Vagina (tissue), 2 donors: ENCODE measurements around the gene PLEKHM1.

ENCODE experiments used
- CTCF ChIP-seq, 3 experiments: fragments of 450-650 bp in 2 of 3; fragments of 200-600 bp in 1 of 3; sonication (generic) in 1 of 3; IDR thresholded peaks; one replicate each; pipeline ENCODE4 v1.5.1; 2017 to 2019; ENCODE audit warnings: antibody characterized with exemption in 3 of 3, mild to moderate bottlenecking in 2 of 3, moderate library complexity in 2 of 3
- POLR2A ChIP-seq, 2 donors: fragments of 450-650 bp; IDR thresholded peaks; one replicate each; pipeline ENCODE4 v1.6.1; 2017; ENCODE audit warnings: antibody characterized with exemption in 2 of 2, mild to moderate bottlenecking in 2 of 2, moderate library complexity in 2 of 2
- POLR2AphosphoS5 ChIP-seq, 2 donors: sonication (generic); formaldehyde crosslinking; IDR thresholded peaks; one replicate each; pipeline ENCODE4 v1.9.0; 2017; ENCODE audit warnings: antibody characterized with exemption in 2 of 2, mild to moderate bottlenecking in 2 of 2, low read depth in 1 of 2; ENCODE audit not compliant: insufficient read depth in 1 of 2

GRCh38 chr17:45409659-45410076 lies 80.9 kb downstream of the PLEKHM1 start:
- TF ChIP-seq POLR2A (IDR thresholded peaks at IDR 0.05) (no peak), CTCF (IDR thresholded peaks at IDR 0.05) (no peak), POLR2AphosphoS5 (IDR thresholded peaks at IDR 0.05; ENCODE audit: insufficient read depth in 1 of 2, low read depth in 1 of 2) (no peak)
